ENCODE results near the gene PHKB.
"Not testable (repeated sequence)": the region's sequence is repeated elsewhere in the genome, so short reads cannot be mapped to it uniquely, and the experiment has no call there.

Gene PHKB

DNA sequence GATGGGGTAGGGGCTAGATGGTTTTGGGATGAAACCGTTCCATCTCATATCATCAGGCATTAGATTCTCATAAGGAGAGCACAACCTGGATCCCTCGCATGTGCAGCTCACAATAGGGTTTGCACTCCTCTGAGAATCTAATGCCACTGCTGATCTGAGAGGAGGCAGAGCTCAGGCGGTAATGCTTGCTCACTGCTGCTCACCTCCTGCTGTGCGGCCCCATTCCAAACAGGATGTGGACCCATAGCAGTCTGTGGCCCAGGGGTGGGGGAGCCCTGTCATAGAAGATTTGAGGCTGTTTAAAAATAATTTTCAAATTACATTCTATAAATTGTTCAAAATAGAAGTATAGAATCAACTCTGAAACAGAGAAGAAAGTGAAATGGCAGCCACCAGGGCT is 50.8 kb downstream of the PHKB start:
- DNase-seq, result no peak

DNA sequence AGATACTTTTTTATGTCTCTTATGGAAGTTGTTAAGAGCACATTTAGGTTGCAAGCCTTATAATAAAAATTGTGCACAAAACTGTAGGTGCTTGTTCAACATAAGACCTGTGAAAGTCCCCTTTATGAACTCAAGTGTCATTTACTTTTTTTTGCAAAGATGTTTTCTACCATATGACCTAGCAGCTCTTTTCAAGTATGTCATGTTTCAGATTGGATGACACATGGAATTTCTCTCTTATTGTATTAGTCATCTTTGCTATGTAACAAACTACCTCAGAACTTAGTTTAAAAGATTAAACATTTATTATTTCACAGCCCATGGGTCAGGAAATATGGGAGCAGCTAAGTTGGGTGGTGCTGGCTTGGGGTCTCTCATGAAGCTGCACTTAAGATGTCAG is 57.9 kb downstream of the PHKB start:
- no peak for DNase-seq

DNA sequence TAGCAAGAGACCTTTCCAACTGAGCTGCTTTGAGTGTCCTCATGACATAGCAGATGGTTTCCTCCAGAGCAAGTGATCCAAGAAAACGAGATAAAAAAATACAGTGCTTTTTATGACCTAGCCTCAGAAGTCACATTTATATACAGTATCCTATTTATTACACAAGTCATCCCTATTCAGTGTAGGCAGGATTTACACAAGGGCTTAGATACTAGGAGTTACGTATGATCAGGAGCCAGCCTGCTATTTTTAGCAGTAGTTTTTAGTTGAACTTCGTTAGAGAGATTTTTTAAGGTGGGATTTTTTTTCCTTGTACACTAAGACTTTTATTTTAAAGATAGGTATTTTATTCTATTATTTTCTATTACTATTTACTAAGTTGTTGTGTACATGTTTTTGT is 58.4 kb downstream of the PHKB start:
- no peak for DNase-seq

DNA sequence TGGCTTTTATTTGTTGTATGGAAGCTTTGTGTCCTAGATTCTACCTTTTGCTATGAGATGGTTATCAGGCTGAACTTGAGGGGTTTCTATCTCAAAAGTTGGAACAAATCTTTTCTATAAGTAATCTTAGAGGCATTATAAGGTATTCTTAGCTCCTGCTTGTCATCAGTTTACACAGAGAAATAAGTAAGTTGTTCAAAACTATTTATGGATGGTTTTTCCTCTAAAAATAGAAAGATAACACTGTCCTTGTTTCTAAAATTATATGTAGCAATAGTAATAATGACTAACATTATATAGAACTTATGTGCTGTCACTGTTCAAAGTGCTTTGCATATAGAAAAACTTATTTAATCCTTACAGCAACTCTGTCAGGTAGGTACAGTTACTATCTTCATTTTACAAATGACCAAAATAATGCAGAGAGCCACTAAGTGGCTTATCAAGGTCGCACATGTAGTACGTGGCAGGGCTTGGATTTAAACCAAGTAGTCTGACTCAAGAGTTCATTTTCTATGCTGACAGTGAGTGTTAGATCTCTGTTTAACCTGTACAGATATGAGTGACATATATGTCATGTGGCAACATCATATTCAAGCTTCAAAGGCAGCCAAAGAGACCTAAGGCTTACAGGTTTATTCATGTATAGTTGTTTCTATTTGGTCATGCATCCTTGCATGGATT is 59.0 kb downstream of the PHKB start:
- no peak for DNase-seq

DNA sequence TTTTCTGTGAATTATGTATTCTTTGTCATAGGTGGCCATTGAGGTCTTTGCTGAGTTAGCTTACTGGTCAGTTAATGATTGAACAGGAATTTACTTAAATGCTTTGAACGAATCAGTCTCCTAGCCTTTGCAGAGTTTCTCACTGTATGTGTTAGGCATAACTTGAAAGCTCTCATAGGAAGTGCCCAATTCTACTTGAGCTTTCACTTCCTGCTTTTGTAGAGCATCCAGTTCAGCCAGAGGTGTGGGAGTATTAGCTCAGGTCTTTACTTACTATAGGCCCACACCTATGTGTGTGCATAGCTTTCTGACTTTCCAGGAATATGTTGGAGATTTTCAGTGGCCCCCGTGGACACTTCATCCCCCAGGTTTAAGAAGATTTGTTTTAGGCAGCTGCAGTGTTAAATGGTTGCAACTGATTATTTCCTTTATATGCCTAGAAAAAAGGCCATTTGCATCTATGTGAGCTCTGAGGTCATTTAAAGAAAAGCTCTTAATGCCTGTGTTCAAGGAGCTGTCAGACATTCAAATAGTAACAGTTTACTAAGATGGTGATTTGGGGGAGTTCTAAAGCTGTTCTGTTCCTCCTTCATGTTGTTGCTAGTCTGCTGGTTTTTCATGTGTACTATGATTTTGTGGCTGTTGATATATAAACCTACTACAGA is 62.3 kb downstream of the PHKB start:
- DNase-seq, result no peak

DNA sequence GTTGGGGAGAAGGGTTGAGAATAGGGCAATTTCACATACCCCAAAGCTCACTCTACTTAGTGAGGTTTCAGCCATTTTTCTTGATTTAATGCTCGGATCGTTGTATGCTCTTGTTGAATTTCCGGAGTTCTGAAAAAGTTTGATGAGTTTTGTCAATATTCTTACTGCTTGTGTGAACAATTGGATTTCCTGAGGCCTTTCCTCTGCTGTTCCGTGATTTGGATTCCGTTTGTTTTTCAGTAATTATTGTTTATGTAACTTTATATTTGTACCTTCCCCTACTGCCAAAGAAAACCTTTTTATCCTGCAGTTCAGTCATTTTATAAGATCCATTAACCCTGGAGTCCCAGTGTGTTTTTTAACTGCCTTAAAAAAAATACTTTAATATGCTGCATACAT is 62.9 kb downstream of the PHKB start:
- no peak for DNase-seq

DNA sequence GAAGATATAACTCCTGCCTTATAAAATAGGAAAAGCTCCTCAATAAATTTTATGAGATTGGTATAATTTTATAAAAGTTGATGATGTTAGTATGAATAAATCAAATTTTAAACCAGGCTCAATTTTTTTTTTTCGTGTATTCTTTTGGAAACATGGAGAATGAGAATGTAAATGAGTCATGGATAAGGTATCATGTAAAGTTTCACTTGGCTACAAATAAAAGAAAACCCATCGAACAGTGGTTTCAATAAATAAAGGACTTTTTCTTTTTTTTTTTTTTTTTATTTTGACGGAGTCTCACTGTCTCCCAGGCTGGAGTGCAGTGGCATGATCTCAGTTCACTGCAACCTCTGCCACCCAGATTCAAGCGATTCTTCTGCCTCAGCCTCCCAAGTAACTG is 67.3 kb downstream of the PHKB start:
- no peak for DNase-seq

DNA sequence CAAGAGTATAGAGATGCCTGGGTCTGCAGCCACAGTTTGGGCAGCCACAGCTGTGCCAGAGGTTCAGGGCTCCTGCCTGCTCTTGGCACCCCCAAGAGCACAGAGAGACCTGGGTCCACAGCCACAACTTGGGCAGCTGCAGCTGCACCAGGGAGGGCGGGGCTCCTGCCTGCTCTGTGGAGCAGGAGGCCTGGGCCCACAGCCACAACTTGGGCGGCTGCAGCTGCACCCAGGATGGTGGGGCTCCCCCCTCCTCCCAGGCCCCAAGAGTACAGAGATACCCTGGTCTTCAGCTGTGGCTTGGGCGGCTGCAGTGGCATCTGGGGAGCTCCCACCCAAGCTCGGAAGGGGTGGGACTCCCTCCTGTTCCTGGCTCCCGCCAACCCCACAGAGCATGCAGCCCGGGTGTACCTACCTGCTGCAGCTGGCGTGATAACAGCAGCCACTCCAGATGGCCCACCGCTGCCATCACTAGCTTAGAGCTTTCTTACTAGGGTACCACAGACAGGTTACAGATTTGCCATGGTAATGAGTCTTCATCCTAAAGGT is 72.7 kb downstream of the PHKB start:
- no peak for DNase-seq

DNA sequence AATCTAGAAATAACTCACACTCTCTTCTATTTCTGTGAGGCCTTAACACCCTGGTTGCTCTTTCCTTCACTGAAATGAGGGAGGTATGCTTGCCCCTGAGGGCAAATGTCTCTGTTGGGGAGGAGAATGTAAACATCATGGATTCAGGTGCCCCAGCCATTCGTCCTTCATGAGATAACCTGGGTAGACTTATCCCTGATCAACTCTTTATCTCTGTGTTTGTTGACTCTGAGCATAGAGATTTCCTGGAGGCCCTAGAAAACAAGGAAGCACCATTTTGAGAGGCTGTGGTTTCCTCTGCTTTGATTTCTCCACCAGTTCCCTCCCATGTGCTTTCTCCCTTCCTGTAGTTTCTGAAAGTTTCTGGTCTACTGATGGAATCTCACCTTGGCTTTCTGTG is 77.3 kb downstream of the PHKB start:
- DNase-seq, result no peak

DNA sequence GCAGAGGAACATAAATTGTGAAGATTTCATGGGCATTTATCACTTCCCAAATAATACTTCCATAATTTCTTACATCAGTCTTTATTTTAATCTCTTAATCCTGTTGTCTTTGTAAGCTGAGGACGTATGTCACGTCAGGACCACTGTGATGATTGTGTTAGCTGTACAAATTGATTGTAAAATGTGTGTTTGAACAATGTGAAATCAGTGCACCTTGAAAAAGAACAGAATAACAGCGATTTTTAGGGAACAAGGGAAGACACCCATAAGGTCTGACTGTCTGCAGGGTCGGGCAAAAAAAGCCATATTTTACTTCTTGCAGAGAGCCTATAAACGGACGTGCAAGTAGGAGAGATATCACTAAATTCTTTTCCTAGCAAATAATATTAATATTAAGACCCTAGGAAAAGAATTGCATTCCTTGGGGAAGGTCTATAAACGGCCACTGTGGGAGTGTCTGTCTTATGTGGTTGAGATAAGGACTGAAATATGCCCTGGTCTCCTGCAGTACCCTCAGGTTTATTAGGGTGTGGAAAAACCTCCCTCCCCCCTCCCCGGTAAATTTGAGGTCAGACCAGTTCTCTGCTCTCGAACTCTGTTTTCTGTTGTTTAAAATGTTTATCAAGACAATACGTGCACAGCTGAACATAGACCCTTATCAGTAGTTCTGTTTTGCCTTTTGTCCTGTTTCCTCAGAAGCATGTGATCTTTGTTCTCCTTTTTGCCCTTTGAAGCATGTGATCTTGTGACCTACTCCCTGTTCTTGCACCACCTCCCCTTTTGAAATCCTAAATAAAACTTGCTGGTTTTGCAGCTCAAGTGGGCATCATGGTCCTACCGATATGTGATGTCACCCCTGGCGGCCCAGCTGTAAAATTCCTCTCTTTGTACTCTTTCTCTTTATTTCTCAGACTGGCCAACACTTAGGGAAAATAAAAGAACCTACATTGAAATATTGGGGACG is 78.9 kb downstream of the PHKB start:
- DNase-seq, result not testable (repeated sequence)

DNA sequence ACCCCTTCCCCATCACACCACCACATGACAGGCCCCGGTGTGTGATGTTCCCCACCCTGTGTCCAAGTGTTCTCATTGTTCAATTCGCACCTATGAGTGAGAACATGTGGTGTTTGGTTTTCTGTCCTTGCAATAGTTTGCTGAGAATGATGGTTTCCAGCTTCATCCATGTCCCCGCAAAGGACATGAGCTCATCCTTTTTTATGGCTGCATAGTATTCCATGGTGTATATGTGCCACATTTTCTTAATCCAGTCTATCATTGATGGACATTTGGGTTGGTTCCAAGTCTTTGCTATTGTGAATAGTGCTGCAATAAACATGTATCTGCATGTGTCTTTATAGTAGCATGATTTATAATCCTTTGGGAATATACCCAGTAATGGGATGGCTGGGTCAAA is 80.0 kb downstream of the PHKB start:
- DNase-seq, result not testable (repeated sequence)

DNA sequence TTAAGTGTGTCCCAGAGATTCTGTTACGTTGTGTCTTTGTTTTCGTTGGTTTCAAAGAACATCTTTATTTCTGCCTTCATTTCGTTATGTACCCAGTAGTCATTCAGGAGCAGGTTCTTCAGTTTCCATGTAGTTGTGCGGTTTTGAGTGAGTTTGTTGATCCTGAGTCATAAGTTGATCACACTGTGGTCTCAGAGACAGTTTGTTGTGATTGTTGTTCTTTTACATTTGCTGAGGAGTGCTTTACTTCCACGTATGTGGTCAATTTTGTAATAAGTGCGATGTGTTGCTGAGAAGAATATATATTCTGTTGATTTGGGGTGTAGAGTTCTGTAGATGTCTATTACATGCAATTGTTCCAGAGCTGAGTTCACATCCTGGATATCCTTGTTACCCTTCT is 83.1 kb downstream of the PHKB start:
- DNase-seq, result not testable (repeated sequence)

DNA sequence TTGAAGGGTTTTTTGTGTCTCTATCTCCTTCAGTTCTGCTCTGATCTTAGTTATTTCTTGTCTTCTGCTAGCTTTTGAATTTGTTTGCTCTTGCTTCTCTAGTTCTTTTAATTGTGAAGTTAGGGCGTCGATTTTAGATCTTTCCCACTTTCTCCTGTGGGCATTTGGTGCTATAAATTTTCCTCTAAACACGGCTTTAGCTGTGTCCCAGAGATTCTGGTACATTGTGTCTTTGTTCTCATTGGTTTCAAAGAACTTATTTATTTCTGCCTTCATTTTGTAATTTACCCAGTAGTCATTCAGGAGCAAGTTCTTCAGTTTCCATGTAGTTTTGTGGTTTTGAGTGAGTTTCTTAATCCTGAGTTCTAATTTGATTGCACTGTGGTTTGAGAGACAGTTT is 90.1 kb downstream of the PHKB start:
- DNase-seq, result not testable (repeated sequence)

DNA sequence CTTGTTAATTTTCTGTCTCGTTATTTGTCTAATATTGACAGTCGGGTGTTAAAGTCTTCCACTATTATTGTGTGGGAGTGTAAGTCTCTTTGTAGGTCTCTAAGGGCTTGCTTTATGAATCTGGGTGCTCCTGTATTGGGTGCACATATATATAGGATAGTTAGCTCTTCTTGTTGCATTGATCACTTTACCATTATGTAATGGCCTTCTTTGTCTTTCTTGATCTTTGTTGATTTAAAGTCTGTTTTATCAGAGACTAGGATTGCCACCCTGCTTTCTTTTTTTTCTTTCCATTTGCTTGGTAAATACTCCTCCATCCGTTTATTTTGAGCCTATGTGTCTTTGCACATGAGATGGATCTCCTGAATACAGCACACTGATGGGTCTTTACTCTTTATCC is 90.6 kb downstream of the PHKB start:
- not testable (repeated sequence) for DNase-seq

DNA sequence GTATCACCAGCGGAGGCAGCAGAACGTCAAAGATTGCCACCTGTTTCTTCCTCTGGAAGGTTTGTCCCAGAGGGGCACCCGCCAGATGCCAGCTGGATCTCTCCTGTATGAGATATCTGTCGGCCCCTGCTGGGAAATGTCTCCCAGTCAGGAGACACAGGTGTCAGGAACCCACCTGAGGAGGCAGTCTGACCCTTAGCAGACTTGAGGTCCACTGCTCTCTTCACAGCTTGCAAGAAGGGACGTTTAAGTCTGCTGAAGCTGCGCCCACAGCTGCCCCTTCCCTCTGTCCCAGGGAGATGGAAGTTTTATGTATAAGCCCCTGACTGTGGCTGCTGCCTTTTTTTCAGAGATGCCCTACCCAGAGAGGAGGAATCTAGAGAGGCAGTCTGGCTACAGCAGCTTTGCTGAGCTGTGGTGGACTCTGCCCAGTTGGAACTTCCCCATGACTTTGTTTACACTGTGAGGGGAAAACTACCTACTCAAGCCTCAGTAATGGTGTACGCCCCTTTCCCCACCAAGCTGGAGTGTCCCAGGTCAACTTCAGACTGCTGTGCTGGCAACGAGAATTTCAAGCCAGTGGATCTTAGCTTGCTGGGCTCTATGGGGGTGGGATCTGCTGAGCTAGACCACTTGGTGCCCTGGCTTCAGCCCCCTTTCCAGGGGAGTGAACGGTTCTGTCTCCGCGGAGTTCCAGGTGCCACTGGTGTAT is 92.9 kb downstream of the PHKB start:
- DNase-seq, result no peak

DNA sequence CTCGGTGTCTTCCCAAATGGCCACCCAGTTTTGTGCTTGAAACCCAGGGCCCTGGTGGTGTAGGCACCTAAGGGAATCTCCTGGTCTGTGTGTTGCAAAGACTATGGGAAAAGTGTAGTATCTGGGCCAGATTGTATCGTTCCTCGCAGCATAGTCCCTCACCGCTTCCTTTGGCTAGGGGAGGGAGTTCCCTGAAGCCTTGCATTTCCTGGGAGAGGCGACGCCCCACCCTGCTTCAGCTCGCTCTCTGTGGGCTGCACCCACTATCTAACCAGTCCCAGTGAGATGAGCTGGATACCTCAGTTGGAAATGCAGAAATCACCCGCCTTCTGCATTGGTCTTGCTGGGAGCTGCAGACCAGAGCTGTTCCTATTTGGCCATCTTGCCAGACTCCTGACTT is 93.5 kb downstream of the PHKB start:
- not testable (repeated sequence) for DNase-seq

DNA sequence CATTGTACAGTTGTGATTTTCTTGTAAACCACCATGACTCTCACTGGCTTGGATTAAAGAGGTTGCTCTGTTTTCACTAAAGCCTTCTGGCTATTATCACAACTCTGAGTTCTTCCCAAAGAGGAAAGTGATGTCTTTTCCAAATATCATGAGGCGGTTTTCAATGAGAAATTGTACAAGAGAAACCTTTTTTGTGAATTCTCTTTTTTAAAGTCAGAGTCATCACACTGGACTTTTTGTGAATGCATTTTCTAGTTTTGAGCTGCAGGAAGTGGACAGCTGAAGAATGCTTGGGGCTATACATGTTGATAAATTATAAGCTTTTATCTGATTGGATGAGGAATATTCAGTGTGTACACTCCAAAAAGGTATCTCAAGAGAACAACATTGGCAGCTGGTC is 100.2 kb downstream of the PHKB start:
- DNase-seq, result no peak

DNA sequence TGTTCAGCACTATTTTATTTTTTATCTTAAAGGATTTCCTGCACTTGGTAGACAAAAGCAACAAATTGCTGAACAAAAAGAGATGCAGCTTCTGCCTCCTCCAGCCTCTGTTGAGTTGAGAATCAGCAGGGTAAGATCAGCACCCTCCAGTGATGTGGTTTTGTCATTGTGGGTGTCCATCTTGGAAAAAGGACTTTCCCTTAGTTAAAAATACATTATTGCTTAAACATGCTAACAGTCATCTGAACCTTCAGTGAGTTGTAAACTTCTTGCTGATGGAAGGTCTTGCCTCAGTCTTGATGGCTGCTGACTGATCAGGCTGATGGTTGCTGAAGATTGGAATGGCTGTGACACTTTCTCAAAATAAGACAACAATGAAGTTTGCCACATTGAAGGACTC is 101.2 kb downstream of the PHKB start:
- no peak for DNase-seq

DNA sequence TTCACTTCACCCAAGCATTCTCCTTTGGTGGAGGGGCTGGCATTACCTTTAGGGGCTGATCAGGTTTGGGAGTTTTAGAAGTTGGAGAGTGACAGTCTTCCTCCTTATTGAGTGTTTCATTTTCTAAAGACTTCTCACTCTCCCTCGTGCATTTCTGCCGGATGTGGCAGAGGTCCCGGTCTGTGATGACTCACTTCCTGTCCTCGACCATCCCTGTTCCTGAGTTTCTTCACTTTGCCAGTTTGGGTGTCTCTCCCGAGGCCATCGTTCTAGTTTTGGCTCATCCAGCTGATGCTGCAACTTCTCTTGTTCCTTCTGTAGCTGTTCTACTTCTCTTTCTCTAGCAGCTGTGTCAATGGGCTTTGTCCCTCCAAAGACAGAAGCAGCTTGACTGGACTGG is 104.3 kb downstream of the PHKB start:
- DNase-seq, result no peak

DNA sequence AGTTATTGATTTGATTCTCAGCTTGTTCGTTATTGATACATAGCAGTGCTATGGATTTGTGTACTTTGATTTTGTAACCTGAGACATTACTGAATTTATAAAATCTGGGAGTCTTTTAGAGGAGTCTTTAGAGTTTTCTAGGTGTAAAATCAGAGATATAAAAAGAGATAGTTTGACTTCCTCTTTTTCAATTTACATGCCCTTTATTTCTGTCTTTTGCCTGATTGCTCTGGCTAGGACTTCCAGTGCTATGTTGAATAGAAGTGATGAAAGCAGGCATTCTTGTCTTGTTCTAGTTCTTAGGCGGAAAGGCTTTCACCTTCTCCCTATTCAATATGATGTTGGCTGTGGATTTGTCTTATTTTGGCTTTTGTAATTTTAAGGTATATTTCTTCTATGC is 106.2 kb downstream of the PHKB start:
- DNase-seq, result no peak

DNA sequence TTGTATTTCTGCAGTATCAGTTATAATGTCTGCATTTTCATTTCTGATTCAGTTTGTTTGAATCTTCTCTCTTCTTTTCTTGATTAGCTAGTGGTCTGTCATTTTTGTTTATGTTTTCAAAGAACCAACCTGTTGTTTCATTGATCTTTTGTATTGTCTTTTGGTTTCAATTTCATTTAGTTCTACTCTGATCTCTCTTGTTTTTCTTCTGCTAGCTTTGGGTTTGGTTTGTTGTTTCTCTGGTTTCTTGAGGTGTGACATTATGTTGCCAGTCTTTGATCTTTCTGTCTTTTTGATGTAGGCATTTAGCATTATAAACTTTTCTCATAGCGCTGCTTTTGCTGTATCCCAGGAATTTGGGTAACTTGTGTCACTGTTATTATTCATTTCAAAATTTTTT is 107.2 kb downstream of the PHKB start:
- no peak for DNase-seq

DNA sequence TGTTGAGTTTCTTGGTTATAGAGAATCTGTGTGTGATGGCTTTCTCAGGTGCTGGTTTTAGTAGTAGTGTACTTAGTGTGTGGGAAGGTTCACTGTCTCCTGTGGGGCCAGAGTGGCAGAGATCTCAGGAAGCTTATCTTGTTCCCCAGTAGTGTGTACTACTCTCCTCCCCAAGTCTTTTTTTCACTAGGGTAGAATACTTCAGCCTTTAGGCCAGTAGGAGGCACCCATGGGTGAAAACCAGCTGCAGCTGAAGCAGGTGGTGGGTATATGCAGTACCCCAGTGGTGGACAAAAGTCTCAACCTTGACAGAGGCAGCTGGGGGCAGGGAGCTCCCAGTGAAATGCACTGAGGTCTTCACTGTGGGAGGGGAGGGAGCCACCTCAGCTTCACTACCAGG is 109.9 kb downstream of the PHKB start:
- no peak for DNase-seq

DNA sequence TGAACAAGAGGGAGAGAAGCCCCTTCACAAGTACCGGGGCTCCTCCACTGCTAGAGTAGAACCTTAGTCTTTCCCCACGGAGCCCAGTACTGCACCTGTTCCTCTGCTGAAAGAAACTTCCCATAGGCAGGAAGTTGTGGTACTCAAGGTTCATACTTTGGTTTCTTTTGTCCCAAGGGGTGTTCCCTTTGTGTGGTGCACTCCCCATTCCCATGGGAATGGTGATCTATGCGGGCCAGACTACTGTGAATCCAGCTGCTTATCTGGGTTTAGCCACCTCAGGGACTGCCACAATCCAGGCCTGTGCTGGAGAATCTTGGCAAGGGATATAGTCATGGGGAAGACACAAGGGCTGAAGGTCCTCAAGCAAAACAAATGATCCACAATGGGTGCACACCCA is 110.6 kb downstream of the PHKB start:
- DNase-seq, result no peak
